Measurements from ENCODE around the gene INSR.
"Not testable (repeated sequence)": the region's sequence is repeated elsewhere in the genome, so short reads cannot be mapped to it uniquely, and the experiment has no call there.

INSR gene

GRCh38 chr19:7068599-7068998 lies 225.6 kb downstream of the INSR start:
- H3K36me3 ChIP-seq (ENCODE audit: control insufficient read depth, insufficient read depth, low read length) = peaks cover 30% of the 10 kb centered on the region
- peak overlapping the region; percentile 97 for H3K4me3 ChIP-seq (ENCODE audit: extremely low read depth, insufficient read depth, low read length, poor library complexity, severe bottlenecking)
- no peaks in the 10 kb centered on the region for H3K4me1 ChIP-seq (ENCODE audit: control insufficient read depth, insufficient read depth, low read length, poor library complexity, severe bottlenecking)
- peaks cover 7% of the 10 kb centered on the region for H3K9me3 ChIP-seq (ENCODE audit: control insufficient read depth, low read length)
- H3K27ac ChIP-seq (ENCODE audit: low read depth, low read length, severe bottlenecking) = no peak overlapping the region
- WGBS, 2 experiments (ENCODE audit: insufficient coverage in 2 of 2) = 90% methylated on average over 2 of the region's 6 CpGs; no CpG with 5 or more reads in 1 of the 2 experiments

- no peaks in the 10 kb centered on the region for H3K4me1 ChIP-seq (ENCODE audit: control insufficient read depth, insufficient read depth, low read length, poor library complexity, severe bottlenecking)
- no peak overlapping the region for H3K4me3 ChIP-seq (ENCODE audit: extremely low read depth, insufficient read depth, low read length, poor library complexity, severe bottlenecking)
- 83 to 100% methylated on average over 1 of the region's 2 CpGs for WGBS, 2 experiments (ENCODE audit: insufficient coverage in 2 of 2)
- peaks cover 21% of the 10 kb centered on the region for H3K36me3 ChIP-seq (ENCODE audit: control insufficient read depth, insufficient read depth, low read length)
- H3K27ac ChIP-seq (ENCODE audit: low read depth, low read length, severe bottlenecking) = no peak overlapping the region
- H3K9me3 ChIP-seq (ENCODE audit: control insufficient read depth, low read length) = peaks cover 7% of the 10 kb centered on the region
Observed at GRCh38 chr19:7067716-7068115, 226.5 kb downstream of the INSR start.

DNA sequence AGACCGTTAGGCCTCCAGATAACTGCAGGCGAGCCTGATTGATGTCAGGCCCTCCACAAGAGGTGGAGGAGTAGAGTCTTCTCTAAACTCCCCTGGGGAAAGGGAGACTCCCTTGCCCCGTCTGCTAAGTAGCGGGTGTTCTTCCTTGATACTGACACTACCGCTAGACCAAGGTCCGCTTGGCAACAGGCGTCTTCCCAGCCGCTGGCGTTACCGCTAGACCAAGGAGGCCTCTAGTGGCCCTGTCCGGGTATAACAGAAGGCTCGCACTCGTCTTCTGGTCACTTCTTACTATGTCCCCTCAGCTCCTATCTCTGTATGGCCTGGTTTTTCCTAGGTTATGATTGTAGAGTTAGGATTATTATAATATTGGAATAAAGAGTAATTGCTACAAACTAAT lies 227.1 kb downstream of the INSR start:
- H3K4me1 ChIP-seq (ENCODE audit: control insufficient read depth, insufficient read depth, low read length, poor library complexity, severe bottlenecking); H3K9me3 ChIP-seq (ENCODE audit: control insufficient read depth, low read length); H3K27ac ChIP-seq (ENCODE audit: low read depth, low read length, severe bottlenecking); H3K4me3 ChIP-seq (ENCODE audit: extremely low read depth, insufficient read depth, low read length, poor library complexity, severe bottlenecking): not testable (repeated sequence)
- peaks cover 16% of the 10 kb centered on the region for H3K36me3 ChIP-seq (ENCODE audit: control insufficient read depth, insufficient read depth, low read length)
- WGBS, 2 experiments (ENCODE audit: insufficient coverage in 2 of 2) = 40 to 52% methylated on average over 9 to 11 of the region's 13 CpGs

DNA sequence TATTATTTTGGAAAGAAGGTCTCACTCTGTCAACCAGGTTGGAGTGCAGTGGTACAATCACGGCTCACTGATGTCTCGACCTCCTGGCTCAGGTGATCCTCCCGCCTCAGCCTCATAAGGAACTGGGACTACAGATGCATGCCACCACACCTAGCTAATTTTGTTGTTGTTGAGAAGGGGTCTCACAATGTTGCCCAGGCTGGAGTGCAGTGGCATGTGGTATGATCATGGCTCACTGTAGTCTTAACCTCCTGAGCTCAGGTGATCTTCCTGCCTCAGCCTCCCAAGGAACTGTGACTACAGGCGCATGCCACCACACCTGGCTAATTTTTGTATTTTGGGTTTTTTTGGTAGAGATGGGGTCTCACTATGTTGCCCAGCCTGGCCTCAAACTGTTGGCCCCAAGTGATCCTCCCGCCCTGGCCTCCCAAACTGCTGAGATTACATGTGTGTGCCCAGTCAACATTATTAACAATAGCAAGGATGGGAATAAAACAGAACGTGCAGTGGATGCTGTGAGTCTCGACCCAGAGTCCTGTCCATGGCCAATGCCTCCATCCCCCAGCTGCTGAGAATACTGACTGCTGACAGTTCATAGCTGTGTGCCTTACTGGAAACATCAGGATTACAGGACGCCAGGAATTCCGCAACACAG lies 230.3 kb downstream of the INSR start:
- H3K9me3 ChIP-seq (ENCODE audit: control insufficient read depth, low read length) = peaks cover 7% of the 10 kb centered on the region
- no peaks in the 10 kb centered on the region for H3K36me3 ChIP-seq (ENCODE audit: control insufficient read depth, insufficient read depth, low read length)
- WGBS, 2 experiments (ENCODE audit: insufficient coverage in 2 of 2) = 81 to 92% methylated on average over 6 to 8 of the region's 9 CpGs
- no peaks in the 10 kb centered on the region for H3K4me1 ChIP-seq (ENCODE audit: control insufficient read depth, insufficient read depth, low read length, poor library complexity, severe bottlenecking)
- no peak overlapping the region for H3K4me3 ChIP-seq (ENCODE audit: extremely low read depth, insufficient read depth, low read length, poor library complexity, severe bottlenecking)
- no peak overlapping the region for H3K27ac ChIP-seq (ENCODE audit: low read depth, low read length, severe bottlenecking)

DNA sequence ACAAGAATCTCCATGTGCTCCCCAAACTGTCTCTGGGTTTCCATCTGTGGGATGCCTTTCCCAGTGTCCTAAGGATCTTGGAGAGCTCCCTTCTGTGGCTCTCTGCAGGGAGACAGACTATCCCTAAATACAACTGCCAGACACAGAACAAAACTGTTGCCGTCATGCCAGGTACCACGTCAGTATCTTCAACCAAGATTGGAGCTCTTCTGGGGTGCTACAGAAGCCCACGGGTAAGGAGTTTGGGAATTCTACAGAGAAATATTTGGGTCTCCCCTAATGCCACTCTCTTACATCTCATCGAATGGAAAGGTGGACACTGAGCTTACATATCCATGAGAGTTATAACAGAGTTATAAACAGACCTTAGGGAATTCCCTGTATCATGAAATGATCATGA lies 230.9 kb downstream of the INSR start:
- Histone ChIP-seq H3K4me3 (ENCODE audit: extremely low read depth, insufficient read depth, low read length, poor library complexity, severe bottlenecking) (no peak overlapping the region), H3K27ac (ENCODE audit: low read depth, low read length, severe bottlenecking) (no peak overlapping the region), H3K36me3 (ENCODE audit: control insufficient read depth, insufficient read depth, low read length) (no peaks in the 10 kb centered on the region), H3K9me3 (ENCODE audit: control insufficient read depth, low read length) (peaks cover 4% of the 10 kb centered on the region), H3K4me1 (ENCODE audit: control insufficient read depth, insufficient read depth, low read length, poor library complexity, severe bottlenecking) (no peaks in the 10 kb centered on the region)
- whole genome bisulfite sequencing, 2 experiments (ENCODE audit: insufficient coverage in 2 of 2) = 76 to 80% methylated on average over 3 of the region's 4 CpGs
